ENCODE data around the gene AQP12A. TPM values are rescaled to one million over a fixed set of nuclear protein-coding genes. Genes with fewer than 3 reads are reported as not detected.

AQP12A gene
- total RNA-seq, 1 experiment from 2014 or later = not detected

GRCh38 chr2:240711701-240712100, 20.0 kb downstream of the AQP12A start:
- Histone ChIP-seq H4K20me1 (ENCODE audit: insufficient read depth) (no peaks in the 10 kb centered on the region), H3K9me3 (ENCODE audit: control insufficient read depth in 1 of 2, insufficient read depth in 1 of 2, low read depth in 1 of 2, low read length in 2 of 2) (no peaks in the 10 kb centered on the region), H3K79me2 (ENCODE audit: insufficient read depth, low read length) (no peaks in the 10 kb centered on the region), H3K9ac (ENCODE audit: low read length) (no peak overlapping the region), H3K36me3 (ENCODE audit: control insufficient read depth in 1 of 2, insufficient read depth in 2 of 2, low read length in 2 of 2) (no peaks in the 10 kb centered on the region), H2AFZ (ENCODE audit: low read depth, low read length, poor library complexity, severe bottlenecking) (no peak overlapping the region), H3K4me3 (replicated peaks in 1 of 2; ENCODE audit: low read depth in 1 of 2, low read length in 2 of 2) (no peak overlapping the region), H3K4me2 (ENCODE audit: low read length) (no peak overlapping the region), H3K9me2 (ENCODE audit: insufficient read depth) (no peaks in the 10 kb centered on the region), H3K4me1 (ENCODE audit: control insufficient read depth in 1 of 2, insufficient read depth in 2 of 2, low read length in 2 of 2) (no peaks in the 10 kb centered on the region), H3K27ac (ENCODE audit: low read depth, low read length) (no peak overlapping the region), H3K27me3 (ENCODE audit: insufficient read depth, low read length) (no peaks in the 10 kb centered on the region; the same call in 1 of the 2 replicates)
- BruUV-seq (replicated peaks) = no TSS peak
- intact Hi-C loops (cut with micrococcal nuclease) = no loop called here
- TF ChIP-seq CBX3 (IDR thresholded peaks at IDR 0.05; ENCODE audit: low read depth) = no peak
- no peak for TF ChIP-seq ZNF274 (IDR thresholded peaks at IDR 0.05; ENCODE audit: low read depth, low read length)
- TF ChIP-seq, protein P1, sequence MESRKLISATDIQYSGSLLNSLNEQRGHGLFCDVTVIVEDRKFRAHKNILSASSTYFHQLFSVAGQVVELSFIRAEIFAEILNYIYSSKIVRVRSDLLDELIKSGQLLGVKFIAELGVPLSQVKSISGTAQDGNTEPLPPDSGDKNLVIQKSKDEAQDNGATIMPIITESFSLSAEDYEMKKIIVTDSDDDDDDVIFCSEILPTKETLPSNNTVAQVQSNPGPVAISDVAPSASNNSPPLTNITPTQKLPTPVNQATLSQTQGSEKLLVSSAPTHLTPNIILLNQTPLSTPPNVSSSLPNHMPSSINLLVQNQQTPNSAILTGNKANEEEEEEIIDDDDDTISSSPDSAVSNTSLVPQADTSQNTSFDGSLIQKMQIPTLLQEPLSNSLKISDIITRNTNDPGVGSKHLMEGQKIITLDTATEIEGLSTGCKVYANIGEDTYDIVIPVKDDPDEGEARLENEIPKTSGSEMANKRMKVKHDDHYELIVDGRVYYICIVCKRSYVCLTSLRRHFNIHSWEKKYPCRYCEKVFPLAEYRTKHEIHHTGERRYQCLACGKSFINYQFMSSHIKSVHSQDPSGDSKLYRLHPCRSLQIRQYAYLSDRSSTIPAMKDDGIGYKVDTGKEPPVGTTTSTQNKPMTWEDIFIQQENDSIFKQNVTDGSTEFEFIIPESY (IDR thresholded peaks at IDR 0.05; ENCODE audit: extremely low read depth, insufficient replicate concordance, low read length) = no peak
- TF ChIP-seq RAD21 (IDR thresholded peaks at IDR 0.05; ENCODE audit: low read depth) = no peak
- TF ChIP-seq, protein P2, sequence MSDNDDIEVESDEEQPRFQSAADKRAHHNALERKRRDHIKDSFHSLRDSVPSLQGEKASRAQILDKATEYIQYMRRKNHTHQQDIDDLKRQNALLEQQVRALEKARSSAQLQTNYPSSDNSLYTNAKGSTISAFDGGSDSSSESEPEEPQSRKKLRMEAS (IDR thresholded peaks at IDR 0.05) = no peak
- TF ChIP-seq, protein P3, sequence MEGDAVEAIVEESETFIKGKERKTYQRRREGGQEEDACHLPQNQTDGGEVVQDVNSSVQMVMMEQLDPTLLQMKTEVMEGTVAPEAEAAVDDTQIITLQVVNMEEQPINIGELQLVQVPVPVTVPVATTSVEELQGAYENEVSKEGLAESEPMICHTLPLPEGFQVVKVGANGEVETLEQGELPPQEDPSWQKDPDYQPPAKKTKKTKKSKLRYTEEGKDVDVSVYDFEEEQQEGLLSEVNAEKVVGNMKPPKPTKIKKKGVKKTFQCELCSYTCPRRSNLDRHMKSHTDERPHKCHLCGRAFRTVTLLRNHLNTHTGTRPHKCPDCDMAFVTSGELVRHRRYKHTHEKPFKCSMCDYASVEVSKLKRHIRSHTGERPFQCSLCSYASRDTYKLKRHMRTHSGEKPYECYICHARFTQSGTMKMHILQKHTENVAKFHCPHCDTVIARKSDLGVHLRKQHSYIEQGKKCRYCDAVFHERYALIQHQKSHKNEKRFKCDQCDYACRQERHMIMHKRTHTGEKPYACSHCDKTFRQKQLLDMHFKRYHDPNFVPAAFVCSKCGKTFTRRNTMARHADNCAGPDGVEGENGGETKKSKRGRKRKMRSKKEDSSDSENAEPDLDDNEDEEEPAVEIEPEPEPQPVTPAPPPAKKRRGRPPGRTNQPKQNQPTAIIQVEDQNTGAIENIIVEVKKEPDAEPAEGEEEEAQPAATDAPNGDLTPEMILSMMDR (IDR thresholded peaks at IDR 0.05 in 2 of 3, conservative IDR thresholded peaks at IDR 0.05 in 1 of 3; ENCODE audit: borderline replicate concordance in 1 of 3, insufficient read depth in 1 of 3, low read depth in 2 of 3, low read length in 2 of 3) = no peak
- TF ChIP-seq, protein P4, sequence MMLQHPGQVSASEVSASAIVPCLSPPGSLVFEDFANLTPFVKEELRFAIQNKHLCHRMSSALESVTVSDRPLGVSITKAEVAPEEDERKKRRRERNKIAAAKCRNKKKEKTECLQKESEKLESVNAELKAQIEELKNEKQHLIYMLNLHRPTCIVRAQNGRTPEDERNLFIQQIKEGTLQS (IDR thresholded peaks at IDR 0.05) = no peak
- TF ChIP-seq SP1 (IDR thresholded peaks at IDR 0.05; ENCODE audit: low read depth) = no peak
- no peak for TF ChIP-seq EZH2phosphoT487 (IDR thresholded peaks at IDR 0.05; ENCODE audit: borderline replicate concordance)
- no peak for TF ChIP-seq ELF1 (IDR thresholded peaks at IDR 0.05; ENCODE audit: borderline replicate concordance, low read depth)
- no peak for TF ChIP-seq EZH2 (IDR thresholded peaks at IDR 0.05)
- TF ChIP-seq EGR1 (IDR thresholded peaks at IDR 0.05; ENCODE audit: low read depth) = no peak
- TF ChIP-seq SRF (IDR thresholded peaks at IDR 0.05; ENCODE audit: low read depth) = no peak
- no peak for TF ChIP-seq JUND (IDR thresholded peaks at IDR 0.05)
- no peak for TF ChIP-seq ZFX (IDR thresholded peaks at IDR 0.05)
- TF ChIP-seq TCF7L2 (IDR thresholded peaks at IDR 0.05; ENCODE audit: borderline replicate concordance, extremely low read depth, insufficient read depth, insufficient read length) = no peak
- DNase-seq (ENCODE audit: low read depth, low spot score) (no peak), ATAC-seq (no peak)
- ChIA-PET POLR2A (no interaction called here), RAD21 (ENCODE audit: low non-redundant PET in 1 of 2, low total read pairs in 2 of 2, uncharacterized antibody in 2 of 2, unreplicated experiment in 2 of 2) (no interaction called here), CTCF (no interaction called here)

All from HCT116 (cell line).